Measurements from ENCODE around the gene KIAA1217. TPM values are rescaled to one million over a fixed set of nuclear protein-coding genes. Genes with fewer than 3 reads are reported as not detected.

Gene KIAA1217
- total and polyA plus RNA-seq, 2 of the 4 experiments (the other 2 are of a cell fraction) = 3.4 to 4.4 TPM

DNA sequence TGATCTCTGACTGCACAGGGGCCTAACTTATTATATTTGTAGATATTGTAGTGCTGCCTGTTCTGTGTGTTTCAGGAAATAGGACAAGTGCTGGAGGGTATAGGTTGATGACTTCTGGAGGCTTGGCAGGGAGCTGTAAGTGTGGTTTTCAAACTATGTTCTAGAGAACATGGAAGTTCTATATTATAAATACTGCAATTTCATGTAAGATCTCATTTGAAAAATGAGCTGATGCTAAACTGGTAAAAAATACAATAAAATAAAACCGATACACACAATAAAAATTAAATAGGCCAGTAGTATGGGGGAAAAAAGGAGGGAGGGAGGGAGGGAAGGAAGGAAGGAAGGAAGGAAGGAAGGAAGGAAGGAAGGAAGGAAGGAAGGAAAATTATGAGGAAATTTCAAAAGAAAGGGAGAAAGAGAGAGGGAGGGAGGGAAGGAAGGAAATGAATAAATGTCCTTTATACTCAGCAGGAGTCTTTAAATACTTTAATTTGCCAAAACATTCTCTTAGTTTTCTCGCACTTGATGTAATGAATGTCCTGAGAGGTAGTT, 181.3 kb downstream of the KIAA1217 start:
- Histone ChIP-seq H3K9me1 (ENCODE audit: insufficient read depth, low read length) (no peaks in the 10 kb centered on the region), H4K91ac (ENCODE audit: insufficient read depth, low read depth, low read length) (no peak overlapping the region), H3K9me3 (ENCODE audit: control insufficient read depth, insufficient read depth, low read length) (no peaks in the 10 kb centered on the region), H3K27ac (ENCODE audit: insufficient read depth, low read length) (no peak overlapping the region), H3K23ac (ENCODE audit: low read depth, low read length) (no peak overlapping the region), H3K4me2 (ENCODE audit: low read depth, low read length) (no peak overlapping the region), H3K27me3 (ENCODE audit: control insufficient read depth, insufficient read depth, low read length) (peaks cover 15% of the 10 kb centered on the region), H2BK120ac (ENCODE audit: low read depth, low read length) (no peak overlapping the region), H3K18ac (ENCODE audit: low read depth, low read length) (no peak overlapping the region; the same call in 1 of the 2 replicates), H3K4me3 (ENCODE audit: insufficient read depth, low read depth, low read length) (no peak overlapping the region), H3K79me1 (ENCODE audit: low read depth in 1 of 2, low read length in 2 of 2) (no peaks in the 10 kb centered on the region), H4K5ac (ENCODE audit: low read depth, low read length) (no peak overlapping the region; the same call in 1 of the 2 replicates), H3K56ac (ENCODE audit: extremely low read depth, insufficient read depth, low read length) (no peak overlapping the region), H2AFZ (replicated peaks; ENCODE audit: low read length, poor library complexity) (no peak overlapping the region), H2BK20ac (ENCODE audit: low read depth, low read length) (no peak overlapping the region), H3K14ac (replicated peaks; ENCODE audit: low read depth, low read length) (no peak overlapping the region), H4K8ac (ENCODE audit: low read depth in 2 of 2, low read length in 2 of 2) (no peak overlapping the region), H2AK9ac (replicated peaks; ENCODE audit: low read depth, low read length, poor library complexity) (no peak overlapping the region), H2BK15ac (ENCODE audit: low read depth, low read length) (no peak overlapping the region), H3K4me1 (ENCODE audit: control insufficient read depth, insufficient read depth, low read length) (no peaks in the 10 kb centered on the region), H2AK5ac (ENCODE audit: low read depth, low read length) (no peak overlapping the region), H3K36me3 (ENCODE audit: control insufficient read depth, insufficient read depth, low read length) (no peaks in the 10 kb centered on the region), H3K9ac (ENCODE audit: low read depth, low read length) (no peak overlapping the region), H4K20me1 (ENCODE audit: insufficient read depth, low read length) (no peaks in the 10 kb centered on the region), H3K4ac (ENCODE audit: low read depth, low read length) (no peak overlapping the region), H2BK5ac (ENCODE audit: low read depth, low read length, poor library complexity, severe bottlenecking) (no peak overlapping the region)
- BruUV-seq (replicated peaks) = no TSS peak
- no peak for ATAC-seq (ENCODE audit: low read depth)
- intact Hi-C loops (cut with micrococcal nuclease) (no loop called here), in situ Hi-C loops (cut with MboI; ENCODE audit: low sequenced_read_pairs) (no loop called here), dilution Hi-C loops (cut with HindIII; ENCODE audit: low sequenced_read_pairs, unreplicated experiment) (no loop called here)
- POLR2A ChIA-PET (ENCODE audit: unreplicated experiment) = no interaction called here
- CTCF ChIA-PET = no interaction called here
- TF ChIP-seq POLR2A (IDR thresholded peaks at IDR 0.05; ENCODE audit: low read depth, low read length) (no peak), USF2 (IDR thresholded peaks at IDR 0.05; ENCODE audit: low read depth, low read length) (no peak)
- no peak for DNase-seq
- whole genome bisulfite sequencing, 2 experiments (ENCODE audit: extremely low coverage in 2 of 2, insufficient read length in 1 of 2) = no CpG with 5 or more reads among the region's 2 CpGs
